Measurements from ENCODE around the gene CPB1.

DNA sequence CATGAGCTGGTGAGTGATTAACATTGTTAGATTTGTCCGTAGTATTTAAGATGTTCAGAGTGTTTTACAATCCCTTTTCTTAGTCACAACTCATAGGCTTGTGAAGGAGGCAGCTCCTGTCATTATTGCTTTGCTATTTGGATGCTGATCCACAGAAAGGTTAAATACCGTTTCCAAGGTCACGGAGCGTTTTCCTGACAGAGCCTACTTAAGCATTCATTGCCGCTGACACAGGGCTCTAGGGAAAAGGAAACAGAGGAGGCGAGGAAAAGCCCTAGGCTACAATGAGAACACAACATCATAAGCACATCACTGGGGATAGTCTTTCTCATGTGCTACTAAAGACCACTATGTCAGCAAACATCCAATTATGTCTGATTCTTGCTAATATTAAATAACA lies 38.5 kb upstream of the CPB1 start:
- TF ChIP-seq CTCF (IDR thresholded peaks at IDR 0.05) (no peak), POLR2A (IDR thresholded peaks at IDR 0.05) (no peak)

All from prostate gland (tissue), 2 donors.